Activated CD4-positive, alpha-beta T cell treated with anti-CD3 and anti-CD28 coated beads, Interleukin-2, amount 10 ng/mL, durations not matched to agents 24 days and 14 days (primary cell): ENCODE data around the gene SALL4. TPM values are rescaled to one million over a fixed set of nuclear protein-coding genes. Genes with fewer than 3 reads are reported as not detected.
"Not testable (repeated sequence)": the region's sequence is repeated elsewhere in the genome, so short reads cannot be mapped to it uniquely, and the experiment has no call there.

Experiments used
- DNase-seq: peaks from one replicate; pipeline ENCODE4 v3.0.0; 2022
- H3K27ac Mint-ChIP-seq: one replicate; pipeline ENCODE4 v1.8.0; 2022; ENCODE audit warnings: mild to moderate bottlenecking, mixed read lengths
- H3K27me3 Mint-ChIP-seq: one replicate; pipeline ENCODE4 v1.8.0; 2022; ENCODE audit warnings: mixed read lengths
- H3K36me3 Mint-ChIP-seq: one replicate; pipeline ENCODE4 v1.8.0; 2022; ENCODE audit warnings: low read depth, mild to moderate bottlenecking, mixed read lengths
- H3K4me1 Mint-ChIP-seq: one replicate; pipeline ENCODE4 v1.8.0; 2021; ENCODE audit warnings: mixed read lengths
- H3K4me3 Mint-ChIP-seq: one replicate; pipeline ENCODE4 v1.8.0; 2022; ENCODE audit warnings: mild to moderate bottlenecking, moderate library complexity, mixed read lengths
- H3K9me3 Mint-ChIP-seq: one replicate; pipeline ENCODE4 v1.8.0; 2021; ENCODE audit warnings: mixed read lengths
- intact Hi-C: fragments of 100-400 bp; cut with micrococcal nuclease; formaldehyde crosslinking; loops from one replicate; pipeline ENCODE4 v1.15.1; 2023
- total RNA-seq: library from RNA; stranded (reverse); gene quantifications from 2 replicates; pipeline ENCODE4 v1.2.3, GENCODE V29; 2022

The SALL4 gene
- total RNA-seq = 0.28 and 0.75 TPM in 2 replicates

GRCh38 chr20:51802170-51802751 lies at the start of gene SALL4:
SALL4 (minus strand) TSS chr20:51802521; CDS start chr20:51802408, 113 bp downstream.
- H3K4me3 Mint-ChIP-seq = peak within 1 kb of the TSS; percentile 74

GRCh38 chr20:51848346-51848745 lies 46.0 kb upstream of the SALL4 start:
- Mint-ChIP-seq H3K36me3 (no peaks in the 10 kb centered on the region), H3K4me3 (no peak overlapping the region), H3K9me3 (no peaks in the 10 kb centered on the region), H3K27ac (no peak overlapping the region), H3K4me1 (no peaks in the 10 kb centered on the region), H3K27me3 (peaks cover 3% of the 10 kb centered on the region)
- intact Hi-C loops = no loop called here
- DNase-seq = no peak

More at GRCh38 chr20:51802170-51802751, at the start of gene SALL4:
- no peak within 1 kb of the TSS for H3K27ac Mint-ChIP-seq
- peaks cover 63% of the 10 kb centered on the region for H3K27me3 Mint-ChIP-seq
- peaks cover 2% of the 10 kb centered on the region for H3K4me1 Mint-ChIP-seq
- intact Hi-C loops = loop anchor here (5.0 kb wide), 1 partner anchor 35 kb away; the partner anchor contains the start of gene ATP9A
- no peaks in the 10 kb centered on the region for H3K36me3 Mint-ChIP-seq
- DNase-seq = no peak
- no peaks in the 10 kb centered on the region for H3K9me3 Mint-ChIP-seq

DNA sequence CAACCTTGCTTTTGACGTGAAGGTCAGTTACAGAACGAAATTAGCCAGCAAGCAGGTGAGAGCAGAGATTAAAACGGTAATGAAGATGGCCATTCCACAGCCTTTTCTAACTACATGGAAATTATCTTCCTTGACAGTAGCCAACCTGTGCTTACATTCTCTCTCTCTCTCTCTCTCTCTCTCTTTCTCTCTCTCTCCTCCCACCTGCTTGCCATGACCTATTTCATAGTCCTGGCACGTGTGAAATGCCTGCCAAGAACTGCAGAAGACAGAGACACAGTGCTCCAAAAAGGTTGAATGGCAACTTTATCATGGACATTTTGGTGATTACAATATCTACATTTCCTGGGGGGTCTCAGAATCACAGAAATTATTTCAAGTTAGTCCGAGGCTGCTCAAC lies 38.5 kb upstream of the SALL4 start:
- no peak overlapping the region for H3K4me3 Mint-ChIP-seq

GRCh38 chr20:51837876-51838420 lies 35.6 kb upstream of the SALL4 start:
- Mint-ChIP-seq H3K27ac (no peak overlapping the region), H3K4me1 (no peaks in the 10 kb centered on the region), H3K9me3 (no peaks in the 10 kb centered on the region), H3K27me3 (no peaks in the 10 kb centered on the region), H3K4me3 (no peak overlapping the region), H3K36me3 (no peaks in the 10 kb centered on the region)
- intact Hi-C loops = no loop called here
- no peak for DNase-seq

More for the DNA sequence above, 38.5 kb upstream of the SALL4 start:
- no peak for DNase-seq
- no peaks in the 10 kb centered on the region for H3K27me3 Mint-ChIP-seq
- H3K4me1 Mint-ChIP-seq = no peaks in the 10 kb centered on the region
- intact Hi-C loops = no loop called here
- H3K36me3 Mint-ChIP-seq = no peaks in the 10 kb centered on the region
- H3K9me3 Mint-ChIP-seq = no peaks in the 10 kb centered on the region
- no peak overlapping the region for H3K27ac Mint-ChIP-seq

GRCh38 chr20:51837436-51837835 lies 35.1 kb upstream of the SALL4 start:
- Mint-ChIP-seq H3K27ac (no peak overlapping the region), H3K9me3 (no peaks in the 10 kb centered on the region), H3K27me3 (no peaks in the 10 kb centered on the region), H3K36me3 (no peaks in the 10 kb centered on the region), H3K4me3 (no peak overlapping the region), H3K4me1 (no peaks in the 10 kb centered on the region)
- no peak for DNase-seq
- intact Hi-C loops = no loop called here

DNA sequence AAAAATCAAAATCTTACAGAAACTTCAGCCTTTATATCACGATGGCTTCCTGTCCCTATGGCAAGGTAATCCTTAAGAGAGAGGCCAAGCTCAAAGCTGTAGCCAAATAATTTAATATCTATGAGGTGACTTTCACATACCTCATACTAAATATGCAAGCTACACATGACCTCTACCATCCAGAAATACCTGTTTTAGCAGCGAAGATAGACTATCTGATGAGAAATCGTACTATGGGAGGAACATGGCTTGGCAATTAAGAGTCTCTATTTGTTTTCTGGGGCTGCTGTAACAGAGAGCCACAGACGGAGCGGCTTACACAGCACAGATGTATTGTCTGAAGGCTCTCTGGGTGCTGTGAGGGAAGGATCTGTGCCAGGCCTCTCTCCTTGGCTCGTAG lies 31.0 kb upstream of the SALL4 start:
- no peak for DNase-seq
- Mint-ChIP-seq H3K9me3 (no peaks in the 10 kb centered on the region), H3K4me3 (no peak overlapping the region), H3K27ac (no peak overlapping the region), H3K4me1 (no peaks in the 10 kb centered on the region), H3K27me3 (no peaks in the 10 kb centered on the region), H3K36me3 (no peaks in the 10 kb centered on the region)
- intact Hi-C loops = no loop called here

DNA sequence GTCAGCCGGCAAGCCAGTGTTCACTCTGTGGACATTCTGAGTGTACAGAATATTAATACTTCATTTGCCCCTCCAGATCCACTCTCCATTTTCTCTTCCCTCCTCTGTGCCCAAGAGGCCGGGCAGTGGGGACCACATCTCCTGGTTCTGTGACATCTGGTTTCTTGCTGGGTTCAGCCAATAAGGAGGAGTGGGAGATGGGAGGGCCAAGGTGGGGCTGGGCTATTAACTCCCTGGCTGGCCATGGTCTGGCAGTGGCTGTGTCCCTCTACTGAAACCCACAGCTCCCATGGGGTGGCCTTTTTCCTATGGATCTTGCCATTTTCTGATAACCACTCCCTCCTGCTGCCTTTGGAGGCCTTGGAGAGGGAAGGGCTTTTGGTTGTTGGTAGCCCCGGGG lies 30.0 kb upstream of the SALL4 start:
- H3K4me1 Mint-ChIP-seq = no peaks in the 10 kb centered on the region
- H3K4me3 Mint-ChIP-seq = no peak overlapping the region
- H3K27me3 Mint-ChIP-seq = no peaks in the 10 kb centered on the region
- no peak for DNase-seq
- intact Hi-C loops = no loop called here
- H3K9me3 Mint-ChIP-seq = no peaks in the 10 kb centered on the region
- H3K27ac Mint-ChIP-seq = no peak overlapping the region
- H3K36me3 Mint-ChIP-seq = no peaks in the 10 kb centered on the region

DNA sequence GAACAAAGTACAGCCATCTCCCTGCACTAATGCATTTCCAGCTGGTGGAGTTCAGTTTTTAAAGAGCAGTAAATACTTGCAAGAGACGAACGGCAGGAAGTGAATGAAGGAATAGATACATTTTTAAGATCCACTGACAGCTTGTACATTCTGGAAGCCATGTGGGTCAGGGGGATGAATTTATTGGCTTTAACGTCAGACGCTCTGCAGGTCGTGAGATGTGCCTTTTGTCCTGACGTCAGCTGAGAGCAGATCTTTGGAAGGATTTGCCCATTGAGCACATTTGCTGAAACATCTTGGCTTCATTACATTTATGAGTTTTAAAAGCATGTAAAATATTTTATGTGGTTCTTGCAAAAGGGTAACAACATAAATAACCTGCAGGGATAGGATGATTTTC lies 29.5 kb upstream of the SALL4 start:
- Mint-ChIP-seq H3K36me3 (no peaks in the 10 kb centered on the region), H3K27ac (no peak overlapping the region), H3K27me3 (no peaks in the 10 kb centered on the region), H3K4me1 (no peaks in the 10 kb centered on the region), H3K4me3 (no peak overlapping the region), H3K9me3 (no peaks in the 10 kb centered on the region)
- DNase-seq = no peak
- intact Hi-C loops = no loop called here

GRCh38 chr20:51830538-51830937 lies 28.2 kb upstream of the SALL4 start:
- intact Hi-C loops = no loop called here
- Mint-ChIP-seq H3K9me3 (no peaks in the 10 kb centered on the region), H3K4me1 (no peaks in the 10 kb centered on the region), H3K4me3 (no peak overlapping the region), H3K27me3 (no peaks in the 10 kb centered on the region), H3K27ac (no peak overlapping the region), H3K36me3 (no peaks in the 10 kb centered on the region)
- no peak for DNase-seq

DNA sequence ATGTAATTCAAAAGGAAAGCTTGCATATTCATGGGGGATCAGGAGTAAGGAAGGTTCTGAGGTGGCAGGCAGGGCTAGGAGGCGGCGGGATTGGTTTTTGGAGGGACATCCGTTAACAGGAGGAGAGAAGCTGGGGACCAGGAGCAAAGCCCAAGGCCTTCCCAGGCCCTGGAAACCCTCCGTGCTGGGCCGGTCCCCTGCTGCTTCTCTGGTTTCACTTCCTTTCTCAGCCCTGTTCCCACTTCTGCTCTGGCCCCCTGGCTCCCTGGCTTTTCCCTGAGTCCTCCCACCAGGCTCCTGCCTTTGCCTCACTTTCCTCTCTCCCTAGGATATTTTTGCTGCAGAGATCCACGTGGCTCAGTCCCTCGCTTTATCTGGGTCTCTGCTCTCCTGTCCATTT lies 26.4 kb upstream of the SALL4 start:
- intact Hi-C loops = no loop called here
- DNase-seq = no peak
- H3K27ac Mint-ChIP-seq = no peak overlapping the region
- H3K4me1 Mint-ChIP-seq = no peaks in the 10 kb centered on the region
- H3K36me3 Mint-ChIP-seq = no peaks in the 10 kb centered on the region
- H3K27me3 Mint-ChIP-seq = no peaks in the 10 kb centered on the region
- H3K9me3 Mint-ChIP-seq = no peaks in the 10 kb centered on the region
- no peak overlapping the region for H3K4me3 Mint-ChIP-seq

- H3K27ac Mint-ChIP-seq = no peak overlapping the region
- no peak overlapping the region for H3K4me3 Mint-ChIP-seq
- intact Hi-C loops = no loop called here
- no peaks in the 10 kb centered on the region for H3K27me3 Mint-ChIP-seq
- no peaks in the 10 kb centered on the region for H3K9me3 Mint-ChIP-seq
- DNase-seq = no peak
- H3K36me3 Mint-ChIP-seq = no peaks in the 10 kb centered on the region
- H3K4me1 Mint-ChIP-seq = no peaks in the 10 kb centered on the region
These were observed 24.1 kb upstream of the SALL4 start for GRCh38 chr20:51826372-51826771.

GRCh38 chr20:51818479-51819008 lies 16.2 kb upstream of the SALL4 start:
- Mint-ChIP-seq H3K4me1 (no peaks in the 10 kb centered on the region), H3K36me3 (no peaks in the 10 kb centered on the region), H3K27me3 (no peaks in the 10 kb centered on the region), H3K4me3 (no peak overlapping the region), H3K9me3 (no peaks in the 10 kb centered on the region), H3K27ac (no peak overlapping the region)
- no peak for DNase-seq
- intact Hi-C loops = no loop called here

DNA sequence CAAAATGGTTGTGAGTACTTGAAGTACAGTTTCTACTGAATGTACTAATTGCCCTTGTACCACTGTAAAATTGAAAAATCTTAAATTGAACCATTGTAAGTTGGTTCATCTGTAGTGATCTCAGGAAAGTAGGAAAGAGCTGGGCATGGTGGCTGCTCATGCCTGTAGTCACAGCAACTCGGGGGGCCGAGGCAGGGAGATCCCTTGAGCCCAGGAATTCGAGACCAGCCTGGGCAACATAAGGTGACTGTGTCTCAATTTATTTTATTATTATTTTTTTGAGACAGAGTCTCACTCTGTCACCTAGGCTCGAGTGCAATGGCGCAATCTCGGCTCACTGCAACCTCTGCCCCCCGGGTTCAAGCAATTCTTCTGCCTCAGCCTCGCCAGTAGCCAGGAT lies 14.5 kb upstream of the SALL4 start:
- H3K4me3 Mint-ChIP-seq, H3K36me3 Mint-ChIP-seq, H3K27me3 Mint-ChIP-seq, H3K9me3 Mint-ChIP-seq, intact Hi-C loops, H3K4me1 Mint-ChIP-seq, H3K27ac Mint-ChIP-seq, DNase-seq: not testable (repeated sequence)

- no peak for DNase-seq
- Mint-ChIP-seq H3K4me1 (no peaks in the 10 kb centered on the region), H3K36me3 (no peaks in the 10 kb centered on the region), H3K27ac (no peak overlapping the region), H3K9me3 (no peaks in the 10 kb centered on the region), H3K4me3 (no peak overlapping the region), H3K27me3 (peaks cover 2% of the 10 kb centered on the region)
- intact Hi-C loops = no loop called here
These were observed 13.2 kb upstream of the SALL4 start for GRCh38 chr20:51815383-51816076.
